ENCODE results near the gene VMP1. TPM values are rescaled to one million over a fixed set of nuclear protein-coding genes. Genes with fewer than 3 reads are reported as not detected.

Gene VMP1
- total RNA-seq, 1 donor from 2014 or later = 176 TPM

DNA sequence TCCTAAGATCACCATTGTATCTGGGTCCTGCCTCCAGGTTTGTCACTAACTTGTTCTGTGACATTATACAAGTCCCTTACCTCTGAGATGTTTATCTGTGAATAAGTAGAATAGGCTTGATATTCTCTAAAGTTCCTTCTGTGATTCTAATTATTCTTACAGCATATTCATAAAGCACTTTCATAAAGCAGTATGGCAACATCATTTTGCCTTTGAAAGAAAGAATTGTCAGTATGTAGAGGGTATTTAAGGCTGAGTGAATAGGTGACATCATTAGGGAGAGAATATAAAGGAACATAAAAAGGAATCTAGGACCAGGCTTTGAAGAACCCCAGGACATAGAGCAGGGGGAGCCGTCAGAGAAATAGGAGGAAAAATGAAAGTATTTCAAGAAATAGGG, 15.6 kb downstream of the VMP1 start:
- peaks cover 2% of the 10 kb centered on the region for H3K4me1 Mint-ChIP-seq
- no peak overlapping the region for H3K27ac Mint-ChIP-seq
- DNase-seq = no peak
- H3K27me3 Mint-ChIP-seq = no peaks in the 10 kb centered on the region
- ChIA-PET POLR2A (no interaction called here), CTCF (no interaction called here)
- ATAC-seq (ENCODE audit: low read depth) = no peak
- H3K9me3 Mint-ChIP-seq = no peaks in the 10 kb centered on the region
- intact Hi-C loops (cut with micrococcal nuclease) = no loop called here
- peaks cover 9% of the 10 kb centered on the region for H3K36me3 Mint-ChIP-seq (ENCODE audit: low read depth)
- H3K4me3 Mint-ChIP-seq = no peak overlapping the region
- TF ChIP-seq, protein P1, sequence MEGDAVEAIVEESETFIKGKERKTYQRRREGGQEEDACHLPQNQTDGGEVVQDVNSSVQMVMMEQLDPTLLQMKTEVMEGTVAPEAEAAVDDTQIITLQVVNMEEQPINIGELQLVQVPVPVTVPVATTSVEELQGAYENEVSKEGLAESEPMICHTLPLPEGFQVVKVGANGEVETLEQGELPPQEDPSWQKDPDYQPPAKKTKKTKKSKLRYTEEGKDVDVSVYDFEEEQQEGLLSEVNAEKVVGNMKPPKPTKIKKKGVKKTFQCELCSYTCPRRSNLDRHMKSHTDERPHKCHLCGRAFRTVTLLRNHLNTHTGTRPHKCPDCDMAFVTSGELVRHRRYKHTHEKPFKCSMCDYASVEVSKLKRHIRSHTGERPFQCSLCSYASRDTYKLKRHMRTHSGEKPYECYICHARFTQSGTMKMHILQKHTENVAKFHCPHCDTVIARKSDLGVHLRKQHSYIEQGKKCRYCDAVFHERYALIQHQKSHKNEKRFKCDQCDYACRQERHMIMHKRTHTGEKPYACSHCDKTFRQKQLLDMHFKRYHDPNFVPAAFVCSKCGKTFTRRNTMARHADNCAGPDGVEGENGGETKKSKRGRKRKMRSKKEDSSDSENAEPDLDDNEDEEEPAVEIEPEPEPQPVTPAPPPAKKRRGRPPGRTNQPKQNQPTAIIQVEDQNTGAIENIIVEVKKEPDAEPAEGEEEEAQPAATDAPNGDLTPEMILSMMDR (IDR thresholded peaks at IDR 0.05) = no peak

DNA sequence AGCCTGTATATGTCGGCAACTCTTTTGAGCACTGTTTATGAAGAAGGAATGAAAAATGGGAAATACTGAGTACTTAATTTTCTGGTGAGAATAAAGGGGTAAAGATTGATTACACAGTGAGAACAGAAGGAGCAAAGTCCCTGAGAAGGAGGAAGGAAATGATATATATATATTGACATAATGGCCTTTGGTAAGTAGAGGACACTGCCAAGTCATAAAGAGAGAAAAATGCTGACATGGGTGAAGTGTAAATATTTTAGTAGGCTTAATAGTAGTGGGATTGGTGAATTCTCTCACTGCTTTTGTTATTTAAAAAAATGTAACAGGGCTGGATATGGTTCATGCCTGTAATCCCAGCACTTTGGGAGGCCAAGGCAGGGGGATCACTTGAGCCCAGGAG, 16.2 kb downstream of the VMP1 start:
- Mint-ChIP-seq H3K9me3 (no peaks in the 10 kb centered on the region), H3K4me3 (no peak overlapping the region), H3K4me1 (peaks cover 2% of the 10 kb centered on the region), H3K36me3 (ENCODE audit: low read depth) (peaks cover 8% of the 10 kb centered on the region), H3K27ac (no peak overlapping the region), H3K27me3 (no peaks in the 10 kb centered on the region)
- DNase-seq (no peak), ATAC-seq (ENCODE audit: low read depth) (no peak)
- intact Hi-C loops (cut with micrococcal nuclease) = no loop called here
- ChIA-PET CTCF (no interaction called here), POLR2A (no interaction called here)
- TF ChIP-seq, protein P1 (IDR thresholded peaks at IDR 0.05) = no peak

DNA sequence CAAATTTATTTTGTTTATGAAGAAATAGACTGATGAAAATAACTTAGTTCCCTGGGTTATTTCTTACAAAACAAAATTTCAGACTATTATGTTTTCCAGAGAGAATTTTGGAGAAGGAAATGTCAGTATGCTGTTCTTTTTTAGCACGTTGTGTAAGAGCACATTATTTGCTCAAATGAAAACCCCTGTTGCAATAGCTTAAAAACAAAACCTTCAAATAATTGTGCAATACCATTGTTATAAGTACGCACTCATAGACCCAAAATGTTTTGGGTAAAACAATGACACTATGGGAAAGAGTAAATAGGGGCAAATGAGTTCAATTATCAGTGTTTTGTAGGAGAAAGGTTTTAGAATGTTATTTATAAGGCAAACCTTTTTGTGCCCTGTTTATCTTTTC, 18.2 kb downstream of the VMP1 start:
- ChIA-PET POLR2A (interaction anchor here (0.6 kb wide), 1 partner anchor 437 kb away, joined by 6 read pairs; no protein-coding TSS in a partner anchor), CTCF (no interaction called here)
- Mint-ChIP-seq H3K4me3 (no peak overlapping the region), H3K36me3 (ENCODE audit: low read depth) (peaks cover 7% of the 10 kb centered on the region), H3K4me1 (peaks cover 2% of the 10 kb centered on the region), H3K9me3 (no peaks in the 10 kb centered on the region), H3K27ac (no peak overlapping the region), H3K27me3 (no peaks in the 10 kb centered on the region)
- TF ChIP-seq, protein P1 (IDR thresholded peaks at IDR 0.05) = no peak
- intact Hi-C loops (cut with micrococcal nuclease) = no loop called here
- ATAC-seq (ENCODE audit: low read depth) (no peak), DNase-seq (no peak)

DNA sequence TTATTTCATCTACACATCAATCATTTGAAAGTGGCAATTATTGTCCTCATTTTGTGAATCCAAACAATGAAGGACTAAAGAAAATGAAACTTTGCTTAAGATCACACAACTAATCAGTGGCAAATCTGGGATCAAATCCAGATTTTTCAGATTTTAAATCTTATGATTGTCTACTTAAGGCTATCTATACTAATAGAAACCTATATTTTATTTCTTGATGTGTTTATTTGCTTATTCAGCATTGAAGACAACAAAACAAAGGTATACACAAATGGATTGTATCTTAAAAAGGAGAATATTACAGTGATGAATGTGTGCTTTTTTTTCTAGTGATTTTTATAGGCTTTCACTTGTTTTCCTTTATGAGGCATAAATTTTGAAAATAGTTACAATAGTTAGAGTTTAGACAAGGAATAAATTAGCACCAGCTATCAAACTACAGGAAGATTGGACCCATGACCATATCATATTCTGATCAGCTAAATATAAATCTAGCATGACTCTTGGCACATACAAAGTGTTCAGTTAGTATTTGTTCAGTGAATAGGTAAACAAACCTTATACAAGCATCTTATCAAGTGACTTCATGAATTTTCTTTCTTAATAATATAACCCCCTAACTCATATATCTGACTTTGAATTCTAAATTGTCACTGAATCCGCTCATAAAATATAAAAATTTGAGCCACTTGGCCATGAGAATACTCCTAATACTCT, 20.5 kb downstream of the VMP1 start:
- no peak for ATAC-seq (ENCODE audit: low read depth)
- H3K36me3 Mint-ChIP-seq (ENCODE audit: low read depth) = peaks cover 14% of the 10 kb centered on the region
- TF ChIP-seq, protein P1 (IDR thresholded peaks at IDR 0.05) = no peak
- no peaks in the 10 kb centered on the region for H3K27me3 Mint-ChIP-seq
- no peak overlapping the region for H3K4me3 Mint-ChIP-seq
- no peaks in the 10 kb centered on the region for H3K9me3 Mint-ChIP-seq
- intact Hi-C loops (cut with micrococcal nuclease) = no loop called here
- ChIA-PET CTCF (no interaction called here), POLR2A (no interaction called here)
- no peak for DNase-seq
- H3K27ac Mint-ChIP-seq = no peak overlapping the region
- H3K4me1 Mint-ChIP-seq = peaks cover 2% of the 10 kb centered on the region

DNA sequence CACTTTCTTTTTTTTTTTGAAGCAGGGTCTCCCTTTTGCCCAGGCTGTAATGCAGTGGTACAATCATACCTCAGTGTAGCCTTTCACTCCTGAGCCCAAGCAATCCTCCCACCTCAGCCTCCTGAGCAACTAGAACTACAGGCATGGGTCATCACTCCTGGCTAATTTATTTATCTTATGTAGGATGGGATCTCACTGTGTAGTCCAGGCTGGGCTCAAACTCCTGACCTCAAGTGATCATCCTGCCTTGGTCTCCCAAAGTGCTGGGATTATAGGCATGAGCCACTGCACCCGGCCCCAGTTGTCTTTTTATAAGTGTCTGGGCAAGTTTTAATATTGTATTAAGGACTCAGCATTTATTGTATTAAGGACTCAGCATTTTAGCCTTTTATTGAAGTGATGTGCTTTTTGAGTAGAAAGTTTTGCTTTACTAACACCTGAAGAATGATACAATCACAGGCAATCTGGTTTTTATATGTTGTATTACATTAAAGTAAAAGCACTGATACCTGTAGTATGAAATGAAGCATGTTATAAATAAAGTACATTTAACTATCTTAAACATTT, 22.9 kb downstream of the VMP1 start:
- ATAC-seq (ENCODE audit: low read depth) (no peak), DNase-seq (no peak)
- intact Hi-C loops (cut with micrococcal nuclease) = no loop called here
- H3K27ac Mint-ChIP-seq = no peak overlapping the region
- TF ChIP-seq, protein P1 (IDR thresholded peaks at IDR 0.05) = no peak
- no peaks in the 10 kb centered on the region for H3K27me3 Mint-ChIP-seq
- H3K9me3 Mint-ChIP-seq = no peaks in the 10 kb centered on the region
- ChIA-PET POLR2A (no interaction called here), CTCF (no interaction called here)
- H3K36me3 Mint-ChIP-seq (ENCODE audit: low read depth) = peaks cover 18% of the 10 kb centered on the region
- H3K4me3 Mint-ChIP-seq = no peak overlapping the region
- no peaks in the 10 kb centered on the region for H3K4me1 Mint-ChIP-seq
